GM12878 (cell line): Measurements from ENCODE around the gene SIGMAR1. TPM values are rescaled to one million over a fixed set of nuclear protein-coding genes. Genes with fewer than 3 reads are reported as not detected.

Source experiments
- ATAC-seq: fragments of 200-7000 bp; cut with Tn5 transposase; 3 replicates; pipeline ENCODE4 v1.9.1; 2020; ENCODE audit warnings: mild to moderate bottlenecking, moderate library complexity
- BruUV-seq: library from RNA; stranded (reverse); fragments of 400-500 nt; replicated peaks from 2 replicates; lab custom pipeline; 2021; lab: Mats Ljungman, UMichigan
- CTCF ChIA-PET: fragments of 300-600 bp; sonication (Branson Sonifier 250); formaldehyde crosslinking; extraction: SDS; loops from one replicate; lab custom pipeline; 2021; ENCODE audit warnings: inconsistent platforms; lab: Yijun Ruan, JAX
- POLR2A ChIA-PET: fragments of 350-600 bp; formaldehyde crosslinking; extraction: SDS; loops from one replicate; lab custom pipeline; 2021; ENCODE audit warnings: inconsistent platforms; lab: Charles Lee
- RAD21 ChIA-PET: fragments of 300-600 bp; sonication (Branson Sonifier 250); formaldehyde crosslinking; loops from one replicate; lab custom pipeline; 2023; ENCODE audit warnings: antibody characterized with exemption; ENCODE audit not compliant: unreplicated experiment; lab: Charles Lee
- SMC1A ChIA-PET: fragments of 300-600 bp; sonication (Branson Sonifier 250); formaldehyde crosslinking; loops from one replicate; lab custom pipeline; 2023; ENCODE audit not compliant: unreplicated experiment, uncharacterized antibody; lab: Charles Lee
- DNase-seq: peaks from one replicate; pipeline ENCODE4 v3.0.0-alpha.2; 2011; ENCODE audit warnings: low read depth, low spot score
- FAIRE-seq: peaks from 3 replicates; lab custom pipeline; 2011; peaks lifted over from hg19 to GRCh38; lab: Jason Lieb, UNC
- H2AFZ ChIP-seq: 2 replicates; pipeline ENCODE4 v1.6.0; 2011; ENCODE audit warnings: low read depth, low read length, control low read depth; ENCODE audit not compliant: control insufficient read depth
- H3K27ac ChIP-seq: 2 replicates; pipeline ENCODE4 v1.5.1; 2011; ENCODE audit warnings: control low read depth; ENCODE audit not compliant: control insufficient read depth, insufficient read depth
- H3K27me3 ChIP-seq, 2 experiments: replicated peaks in 1 of 2; 2 replicates each; pipeline versions ENCODE4 v1.6.0 to v1.6.1; 2011; ENCODE audit warnings: low read length in 1 of 2; ENCODE audit not compliant: control insufficient read depth in 2 of 2, insufficient read depth in 2 of 2
- H3K36me3 ChIP-seq, 2 experiments: 2 replicates each; pipeline ENCODE4 v1.5.1; 2011; ENCODE audit warnings: low read length in 1 of 2; ENCODE audit not compliant: control insufficient read depth in 2 of 2, insufficient read depth in 2 of 2
- H3K4me1 ChIP-seq: 2 replicates; pipeline ENCODE4 v1.6.1; 2011; ENCODE audit warnings: mild to moderate bottlenecking, low read length, moderate library complexity, mixed read lengths; ENCODE audit not compliant: control insufficient read depth, insufficient read depth
- H3K4me2 ChIP-seq: 2 replicates; pipeline ENCODE4 v1.6.0; 2011; ENCODE audit warnings: control low read depth; ENCODE audit not compliant: control insufficient read depth, insufficient read depth
- H3K4me3 ChIP-seq: fragments of 200-600 bp; sonication (generic); 2 replicates; pipeline ENCODE4 v1.5.1; 2016
- H3K79me2 ChIP-seq: 2 replicates; pipeline ENCODE4 v1.6.0; 2011; ENCODE audit warnings: low read length; ENCODE audit not compliant: control insufficient read depth, insufficient read depth
- H3K9ac ChIP-seq: 2 replicates; pipeline ENCODE4 v1.8.0; 2011; ENCODE audit warnings: low read length, control low read depth, mixed read lengths; ENCODE audit not compliant: control insufficient read depth, insufficient read depth
- H3K9me3 ChIP-seq: replicated peaks from 3 replicates; pipeline ENCODE4 v1.5.1; 2011; ENCODE audit warnings: mild to moderate bottlenecking, low read length; ENCODE audit not compliant: control insufficient read depth, insufficient read depth
- H4K20me1 ChIP-seq: 2 replicates; pipeline ENCODE4 v1.6.0; 2011; ENCODE audit not compliant: control insufficient read depth, insufficient read depth
- BHLHE40 ChIP-seq, 2 experiments: fragments of 450-650 bp in 1 of 2; IDR thresholded peaks; 2 replicates each; pipeline ENCODE4 v1.6.1; 2011 to 2017; ENCODE audit warnings: low read depth in 2 of 2, borderline replicate concordance in 1 of 2, improper control_type of control experiment in 1 of 2, low read length in 1 of 2, mild to moderate bottlenecking in 1 of 2
- CHD1 ChIP-seq: IDR thresholded peaks from 2 replicates; pipeline ENCODE4 v1.6.1; 2012; ENCODE audit warnings: low read depth, low read length, improper control_type of control experiment
- FOXM1 ChIP-seq: IDR thresholded peaks from 2 replicates; pipeline ENCODE4 v1.6.1; 2012; ENCODE audit warnings: low read depth, mild to moderate bottlenecking, inconsistent platforms, low read length, moderate library complexity
- GABPA ChIP-seq: IDR thresholded peaks from 2 replicates; pipeline ENCODE4 v1.6.1; 2014; ENCODE audit warnings: antibody characterized with exemption, low read depth, mild to moderate bottlenecking, inconsistent platforms
- GATAD2B ChIP-seq: fragments of 450-650 bp; conservative IDR thresholded peaks from 2 replicates; pipeline ENCODE4 v1.6.1; 2017; ENCODE audit warnings: low read depth, mild to moderate bottlenecking, moderate library complexity
- IRF5 ChIP-seq: fragments of 450-650 bp; IDR thresholded peaks from 2 replicates; pipeline ENCODE4 v1.6.1; 2017; ENCODE audit warnings: borderline replicate concordance
- NR2C2 ChIP-seq: IDR thresholded peaks from 2 replicates; pipeline ENCODE4 v1.6.1; 2011; ENCODE audit warnings: borderline replicate concordance, low read depth; ENCODE audit not compliant: control insufficient read depth, insufficient read length
- SIX5 ChIP-seq: IDR thresholded peaks from 2 replicates; pipeline ENCODE4 v1.6.1; 2011; ENCODE audit warnings: mild to moderate bottlenecking, low read depth, low read length, moderate library complexity; ENCODE audit not compliant: severe bottlenecking
- TCF3 ChIP-seq: IDR thresholded peaks from 2 replicates; pipeline ENCODE4 v1.6.1; 2012; ENCODE audit warnings: low read depth, mild to moderate bottlenecking, low read length, borderline replicate concordance; ENCODE audit not compliant: insufficient read depth
- YY1 ChIP-seq: IDR thresholded peaks from 2 replicates; pipeline ENCODE4 v1.6.1; 2011; ENCODE audit warnings: low read depth, mild to moderate bottlenecking, low read length
- ZBTB11 ChIP-seq: fragments of 450-650 bp; formaldehyde crosslinking; IDR thresholded peaks from 2 replicates; pipeline ENCODE4 v1.5.0; 2022; ENCODE audit warnings: mild to moderate bottlenecking, missing genetic modification characterization
- ZNF207 ChIP-seq: fragments of 450-650 bp; IDR thresholded peaks from 2 replicates; pipeline ENCODE4 v1.6.1; 2014; ENCODE audit warnings: antibody characterized with exemption, mild to moderate bottlenecking, borderline replicate concordance
- WGBS: methylation state at CpG from one replicate; pipeline ENCODE4 v1.1.6; 2016; ENCODE audit warnings: low lambda C conversion rate; ENCODE audit not compliant: insufficient replicate concordance, insufficient coverage; ENCODE audit errors: missing lambda C conversion rate; 5-methylcytosine and 5-hydroxymethylcytosine counted together
- in situ Hi-C: fragments of 300-500 bp; cut with MboI; formaldehyde crosslinking; loops from 9 replicates; pipeline ENCODE4 v1.14.3; 2018; ENCODE audit warnings: mixed read lengths
- intact Hi-C: fragments of 100-400 bp; cut with micrococcal nuclease; formaldehyde crosslinking; loops from one replicate; pipeline ENCODE4 v1.14.2; 2022; ENCODE audit not compliant: unreplicated experiment
- polyA plus RNA-seq, 11 experiments: library from polyadenylated mRNA; depleted of rRNA in 4 of 11; unstranded in 6 of 11; stranded (reverse) in 5 of 11; fragments of >200 nt; fragmentation: Nextera tagmentation in 4 of 11; fragmentation: Illumina TruSeq in 1 of 11; extraction: Ambion mirVana in 4 of 11; extraction: Trizol in 1 of 11; gene quantifications; 1 replicate in 1 of 11; 2 replicates in 10 of 11; pipeline versions ENCODE4 v1.2.1 to v1.2.3, GENCODE V29; 2011 to 2016; ENCODE audit warnings: inconsistent platforms in 2 of 11, missing spikeins in 2 of 11, low read depth in 1 of 11
- total RNA-seq, 4 experiments: library from RNA; depleted of rRNA in 3 of 4; stranded (reverse); fragments of >200 nt in 3 of 4; fragmentation: Illumina TruSeq in 1 of 4; extraction: Trizol in 1 of 4; gene quantifications; 2 replicates each; pipeline versions ENCODE4 v1.2.1 to v1.2.3, GENCODE V29; 2013 to 2021

SIGMAR1 gene
- total and polyA plus RNA-seq, 10 of the 15 experiments (the other 5 are each of a cell fraction or from before 2014, with no cell fraction given), result 7.1 to 133 (median 69.5) TPM

GRCh38 chr9:34659592-34660253, 22.1 kb upstream of the SIGMAR1 start:
- Histone ChIP-seq H3K36me3 (no peaks in the 10 kb centered on the region), H3K4me1 (peaks cover 8% of the 10 kb centered on the region), H2AFZ (no peak overlapping the region), H3K9me3 (no peaks in the 10 kb centered on the region), H3K27me3 (no peaks in the 10 kb centered on the region), H3K79me2 (no peaks in the 10 kb centered on the region), H3K4me2 (no peak overlapping the region), H3K4me3 (no peak overlapping the region), H3K27ac (no peak overlapping the region), H4K20me1 (no peaks in the 10 kb centered on the region), H3K9ac (no peak overlapping the region)
- no peak for ATAC-seq
- SMC1A ChIA-PET, result no interaction called here
- POLR2A ChIA-PET, result no interaction called here
- intact Hi-C loops (no loop called here), in situ Hi-C loops (no loop called here)
- CTCF ChIA-PET, result interaction anchor here (1.2 kb wide), 1 partner anchor 42 kb away, joined by 3 read pairs; no protein-coding TSS in a partner anchor
- no peak for FAIRE-seq
- BruUV-seq, result no TSS peak
- 76% methylated on average over 8 of the region's 8 CpGs for WGBS
- RAD21 ChIA-PET, result interaction anchor here (1.3 kb wide), 1 partner anchor 43 kb away, joined by 3 read pairs; no protein-coding TSS in a partner anchor
- no peak for TF ChIP-seq ZNF207
- 0 out of 2 replicates have a peak, but pooled peaks have one; percentile 63 for TF ChIP-seq TCF3
- no peak for TF ChIP-seq GATAD2B
- TF ChIP-seq YY1, result no peak
- DNase-seq, result no peak

GRCh38 chr9:34658461-34658860, 20.9 kb upstream of the SIGMAR1 start:
- 68% methylated on average over 14 of the region's 14 CpGs for WGBS
- Histone ChIP-seq H3K4me1 (peaks cover 4% of the 10 kb centered on the region; the same call in 1 of the 2 replicates), H3K36me3 (no peaks in the 10 kb centered on the region), H3K79me2 (no peaks in the 10 kb centered on the region), H2AFZ (no peak overlapping the region), H3K4me3 (no peak overlapping the region), H3K9ac (no peak overlapping the region), H3K9me3 (no peaks in the 10 kb centered on the region), H4K20me1 (no peaks in the 10 kb centered on the region), H3K27me3 (no peaks in the 10 kb centered on the region), H3K4me2 (no peak overlapping the region), H3K27ac (no peak overlapping the region)
- RAD21 ChIA-PET, result no interaction called here
- FAIRE-seq (no peak), ATAC-seq (no peak), DNase-seq (no peak)
- CTCF ChIA-PET, result no interaction called here
- intact Hi-C loops, result no loop called here
- BruUV-seq, result no TSS peak
- in situ Hi-C loops, result no loop called here
- POLR2A ChIA-PET, result no interaction called here
- SMC1A ChIA-PET, result no interaction called here
- no peak for TF ChIP-seq NR2C2
- TF ChIP-seq IRF5, result no peak
- TF ChIP-seq ZBTB11, result no peak
- no peak for TF ChIP-seq BHLHE40 (IDR thresholded peaks at IDR 0.05; ENCODE audit: borderline replicate concordance in 1 of 2, low read depth in 2 of 2, low read length in 1 of 2)
- TF ChIP-seq FOXM1, result no peak
- TF ChIP-seq SIX5, result no peak
- TF ChIP-seq GABPA, result no peak
- TF ChIP-seq CHD1, result no peak
